Muscle layer of duodenum (tissue), 2 donors: ENCODE data around the gene LRRFIP1.

Experiments
- H3K27ac ChIP-seq: one replicate; pipeline ENCODE4 v1.7.0; 2013; ENCODE audit warnings: mild to moderate bottlenecking, low read length
- H3K27me3 ChIP-seq: one replicate; pipeline ENCODE4 v1.7.0; 2013; ENCODE audit warnings: low read depth, mild to moderate bottlenecking, control low read depth, low read length
- H3K36me3 ChIP-seq, 2 donors: one replicate each; pipeline ENCODE4 v1.7.0; 2013; ENCODE audit warnings: low read length in 2 of 2, control low read depth in 1 of 2, mild to moderate bottlenecking in 1 of 2; ENCODE audit not compliant: insufficient read depth in 2 of 2, control insufficient read depth in 1 of 2
- H3K4me1 ChIP-seq, 2 donors: one replicate each; pipeline ENCODE4 v1.7.0; 2013; ENCODE audit warnings: low read length in 2 of 2, mild to moderate bottlenecking in 2 of 2, control low read depth in 1 of 2, moderate library complexity in 1 of 2; ENCODE audit not compliant: insufficient read depth in 2 of 2, control insufficient read depth in 1 of 2
- H3K4me3 ChIP-seq, 2 donors: one replicate each; pipeline ENCODE4 v1.7.0; 2013; ENCODE audit warnings: low read length in 2 of 2, low read depth in 1 of 2, mild to moderate bottlenecking in 1 of 2
- H3K9me3 ChIP-seq, 2 donors: one replicate each; pipeline ENCODE4 v1.7.0; 2013; ENCODE audit warnings: low read length in 2 of 2, control low read depth in 1 of 2, mild to moderate bottlenecking in 1 of 2; ENCODE audit not compliant: control insufficient read depth in 1 of 2
- donor health status: healthy.

The LRRFIP1 gene

DNA sequence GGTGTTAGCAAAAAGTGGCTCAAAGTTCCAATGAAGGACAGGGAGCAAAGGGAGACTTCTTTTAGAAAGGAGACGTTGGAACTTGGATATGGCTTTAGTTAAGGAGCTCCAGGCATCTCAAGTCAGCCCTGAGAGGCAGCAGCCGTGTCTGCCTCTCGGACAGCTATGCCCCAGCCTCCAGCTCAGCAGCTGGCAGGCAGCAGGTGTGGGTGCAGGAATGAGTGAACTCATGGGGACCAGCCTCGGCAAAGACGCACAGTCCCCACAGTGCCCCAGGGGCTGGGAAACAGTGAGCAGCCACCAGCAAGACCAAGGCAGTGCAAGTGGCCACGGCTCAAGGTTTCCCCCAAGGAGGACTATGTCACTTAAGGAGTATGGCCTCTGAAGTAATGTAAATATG lies 1.6 kb upstream of the LRRFIP1 start:
- Histone ChIP-seq H3K27ac (no peak overlapping the region), H3K4me3 (no peak overlapping the region), H3K27me3 (no peaks in the 10 kb centered on the region), H3K36me3 (no peaks in the 10 kb centered on the region), H3K4me1 (peaks cover 0 to 13% of the 10 kb centered on the region in 2 donors), H3K9me3 (no peaks in the 10 kb centered on the region)

DNA sequence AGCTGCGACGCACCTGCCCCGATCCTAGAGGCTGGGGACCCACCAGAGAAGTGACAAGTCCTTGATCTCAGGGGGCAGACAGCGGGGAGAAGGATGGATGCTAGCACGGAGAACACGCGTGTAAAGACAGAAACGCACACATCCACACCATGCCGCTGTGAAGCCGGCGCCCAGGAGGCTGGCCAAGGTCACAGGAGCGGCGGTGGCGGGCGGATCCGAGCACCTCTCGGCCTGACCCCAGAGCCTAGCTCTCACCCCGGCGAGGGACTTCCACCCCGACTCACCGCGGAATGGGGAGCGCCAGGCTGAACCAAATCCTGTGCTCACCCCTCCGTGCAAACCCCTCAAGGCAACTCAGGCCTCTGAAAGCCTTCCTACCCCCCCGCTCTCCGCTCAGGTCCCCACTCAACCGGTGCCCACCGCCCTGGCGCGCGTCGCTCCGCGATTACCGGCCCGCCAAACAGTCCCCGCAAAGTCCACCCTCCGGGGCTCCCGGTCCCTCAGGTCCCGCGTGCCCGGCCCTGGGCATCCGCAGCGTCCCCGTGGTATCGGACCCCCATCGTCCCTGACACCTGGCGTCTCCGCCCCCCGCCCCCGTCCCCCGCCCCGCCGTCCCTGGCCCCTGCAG lies 460 bp upstream of the LRRFIP1 start:
- no peaks in the 10 kb centered on the region for H3K27me3 ChIP-seq
- no peak overlapping the region for H3K27ac ChIP-seq
- H3K4me3 ChIP-seq = peak overlapping the region in 1 of 2 donors; percentile 25
- H3K36me3 ChIP-seq = no peaks in the 10 kb centered on the region
- H3K9me3 ChIP-seq = no peaks in the 10 kb centered on the region
- H3K4me1 ChIP-seq = peaks cover 0 to 19% of the 10 kb centered on the region in 2 donors

DNA sequence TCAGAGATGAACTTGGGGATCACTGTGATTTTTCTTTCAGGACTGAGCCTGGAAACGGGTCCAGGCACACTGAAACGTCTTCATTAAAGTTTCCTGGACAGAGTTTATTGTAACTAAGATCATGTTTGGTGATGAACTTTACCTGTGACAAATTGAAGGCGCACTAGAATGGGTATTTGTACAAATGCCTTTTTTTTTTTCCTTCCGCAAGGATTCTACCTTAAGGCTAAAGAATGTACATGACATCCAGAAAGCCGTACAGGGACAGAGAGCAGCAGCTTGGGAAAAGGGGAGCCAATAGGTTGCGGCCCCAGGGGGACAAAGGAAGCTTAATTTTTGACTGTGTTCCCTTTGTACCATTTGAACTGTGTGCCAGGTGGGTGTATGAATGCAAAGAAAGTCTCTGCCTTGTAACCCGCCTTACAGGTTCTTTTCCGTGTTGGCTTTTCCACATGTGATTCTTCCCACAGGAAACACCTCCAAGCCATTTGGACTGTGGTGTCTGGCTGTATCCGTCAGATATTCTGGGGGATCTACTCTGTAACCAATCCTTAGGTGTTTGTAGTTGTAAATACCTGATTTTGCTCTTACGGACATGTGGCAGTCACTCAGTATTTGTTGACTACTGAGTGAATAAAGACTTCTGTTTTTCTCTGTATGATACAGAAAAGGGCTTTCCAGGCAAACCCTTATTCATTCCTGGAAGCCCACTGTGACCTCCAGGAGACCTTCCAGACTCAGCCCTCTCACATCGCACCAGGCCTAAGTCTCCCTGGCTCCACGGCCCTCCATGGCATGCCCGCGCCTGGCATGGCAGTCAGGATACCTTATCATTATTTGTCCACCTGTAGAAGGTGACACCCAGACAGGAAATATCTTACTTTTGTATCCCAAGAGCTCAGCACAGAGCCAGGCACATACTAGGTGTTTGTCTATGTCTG lies 1.1 kb downstream of the LRRFIP1 start:
- no peaks in the 10 kb centered on the region for H3K27me3 ChIP-seq
- H3K4me3 ChIP-seq = peak overlapping the region; percentile 53 to 60
- H3K36me3 ChIP-seq = no peaks in the 10 kb centered on the region
- H3K9me3 ChIP-seq = no peaks in the 10 kb centered on the region
- peaks cover 0 to 28% of the 10 kb centered on the region in 2 donors for H3K4me1 ChIP-seq
- no peak overlapping the region for H3K27ac ChIP-seq

DNA sequence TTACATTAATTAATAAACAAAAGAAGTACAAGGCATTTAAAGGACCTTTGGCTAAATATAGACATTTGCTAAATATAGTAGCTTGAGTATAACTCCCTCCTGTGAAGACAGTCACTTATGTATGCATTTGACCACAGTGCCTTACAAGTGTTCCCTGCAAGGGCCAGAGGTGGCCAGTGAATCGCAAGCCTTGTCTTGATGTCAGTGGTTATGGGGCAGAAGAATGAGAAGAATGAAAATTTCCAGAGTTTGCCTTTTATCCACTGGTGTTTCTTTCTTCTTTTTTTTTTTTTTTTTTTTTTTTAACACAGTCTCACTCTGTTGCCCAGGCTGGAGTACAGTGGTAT lies 1.8 kb downstream of the LRRFIP1 start:
- H3K4me1 ChIP-seq = peaks cover 0 to 28% of the 10 kb centered on the region in 2 donors
- no peaks in the 10 kb centered on the region for H3K9me3 ChIP-seq
- H3K36me3 ChIP-seq = no peaks in the 10 kb centered on the region
- no peaks in the 10 kb centered on the region for H3K27me3 ChIP-seq
- no peak overlapping the region for H3K27ac ChIP-seq
- no peak overlapping the region for H3K4me3 ChIP-seq

DNA sequence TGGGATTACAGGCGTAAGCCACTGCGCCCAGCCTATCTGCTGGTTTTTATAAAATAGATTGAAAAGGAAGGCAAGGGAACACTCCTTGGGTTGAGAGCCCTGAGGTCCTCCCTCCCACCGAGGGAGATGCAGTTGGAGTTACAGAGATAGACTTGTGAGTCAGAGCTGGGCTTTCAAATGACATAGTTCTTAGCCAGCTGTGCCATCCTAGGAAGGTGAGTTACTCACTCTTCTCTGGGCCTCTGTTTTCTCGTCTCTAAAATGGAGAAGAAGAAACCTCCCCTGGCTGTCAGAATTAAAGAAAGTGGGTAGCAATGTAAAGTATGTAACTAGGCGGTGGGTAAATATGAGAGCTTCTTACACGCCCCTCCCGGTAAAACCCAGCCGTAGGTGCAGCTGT lies 2.4 kb downstream of the LRRFIP1 start:
- Histone ChIP-seq H3K27ac (no peak overlapping the region), H3K4me3 (no peak overlapping the region), H3K27me3 (no peaks in the 10 kb centered on the region), H3K9me3 (no peaks in the 10 kb centered on the region), H3K4me1 (peaks cover 0 to 28% of the 10 kb centered on the region in 2 donors), H3K36me3 (no peaks in the 10 kb centered on the region)

DNA sequence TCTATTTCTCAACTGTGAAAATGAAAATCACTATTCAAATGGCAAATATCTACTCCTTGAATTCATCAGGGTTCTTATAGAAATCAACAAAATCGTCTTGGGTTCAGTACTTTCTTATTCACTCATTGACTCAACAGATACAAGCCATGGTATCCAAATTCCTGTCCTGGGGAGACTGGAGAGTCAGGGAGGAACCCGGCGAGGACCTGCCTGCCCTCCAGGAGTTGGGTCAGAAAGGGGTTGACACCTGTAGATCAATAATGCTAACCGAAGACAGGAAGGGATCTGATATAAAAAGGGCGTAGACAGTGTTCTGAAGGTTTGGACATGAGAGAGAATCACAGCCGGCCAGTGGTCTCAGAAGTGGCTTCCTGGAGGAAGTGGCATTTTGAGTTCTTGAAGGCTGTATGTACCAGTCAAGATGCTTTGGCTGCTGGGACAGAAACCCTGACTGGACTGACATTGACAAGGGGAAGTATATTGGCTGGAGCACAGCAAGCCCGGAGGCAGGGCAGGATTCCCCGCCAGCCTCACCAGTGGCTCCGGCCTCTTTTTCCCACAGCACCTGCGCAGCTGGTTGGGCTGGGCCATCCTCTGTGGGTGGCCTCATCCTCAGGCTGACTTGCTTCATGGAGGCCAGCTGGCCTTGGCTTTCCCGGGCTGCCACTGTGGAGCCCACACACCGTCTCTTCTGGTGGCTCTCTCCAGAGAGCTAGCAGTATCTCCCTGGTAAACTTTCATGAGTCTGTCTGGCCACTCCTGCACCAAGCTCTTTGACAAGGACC lies 3.0 kb downstream of the LRRFIP1 start:
- Histone ChIP-seq H3K36me3 (no peaks in the 10 kb centered on the region), H3K27me3 (no peaks in the 10 kb centered on the region), H3K4me3 (no peak overlapping the region), H3K4me1 (peaks cover 0 to 28% of the 10 kb centered on the region in 2 donors), H3K9me3 (no peaks in the 10 kb centered on the region), H3K27ac (no peak overlapping the region)

GRCh38 chr2:237631007-237631785 lies 3.8 kb downstream of the LRRFIP1 start:
- Histone ChIP-seq H3K4me3 (no peak overlapping the region), H3K27ac (no peak overlapping the region), H3K4me1 (peaks cover 0 to 28% of the 10 kb centered on the region in 2 donors), H3K36me3 (no peaks in the 10 kb centered on the region), H3K27me3 (no peaks in the 10 kb centered on the region), H3K9me3 (no peaks in the 10 kb centered on the region)

DNA sequence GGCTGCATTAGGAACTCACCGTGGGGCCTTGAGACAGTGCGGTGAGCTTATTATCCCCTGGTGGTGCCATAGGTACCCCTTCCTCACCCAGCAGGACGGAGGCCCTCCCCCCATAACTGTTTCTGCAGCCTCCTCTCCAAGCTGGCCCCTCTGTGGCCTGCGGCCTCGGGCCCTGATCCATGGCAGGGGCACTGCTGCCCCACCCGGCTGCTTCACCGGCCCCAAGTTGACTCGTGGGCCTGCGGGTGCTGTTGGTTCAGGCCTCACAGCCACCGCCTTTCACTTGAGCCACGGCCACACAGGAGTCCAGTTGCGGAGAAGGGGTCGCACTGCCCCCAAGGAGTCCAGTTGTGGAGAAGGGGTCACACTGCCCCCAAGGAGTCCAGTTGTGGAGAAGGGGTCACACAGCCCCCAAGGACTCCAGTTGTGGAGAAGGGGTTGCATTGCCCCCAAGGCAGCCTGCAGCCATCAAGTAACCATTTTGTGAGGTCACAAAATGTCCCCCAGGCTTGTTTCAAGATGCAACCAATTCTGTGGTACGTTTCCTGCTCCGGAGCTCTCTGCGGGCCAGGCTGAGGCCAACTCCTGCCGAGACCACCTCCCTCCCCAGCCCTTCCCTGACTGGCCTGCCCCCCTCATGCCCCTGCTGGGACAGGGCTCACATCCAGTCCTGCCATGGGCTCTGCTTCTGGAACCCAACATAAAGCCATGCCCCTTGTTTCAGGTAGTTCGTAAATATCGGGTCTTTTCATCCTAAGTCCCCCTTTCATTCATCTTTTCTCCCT lies 4.6 kb downstream of the LRRFIP1 start:
- Histone ChIP-seq H3K4me1 (peaks cover 0 to 28% of the 10 kb centered on the region in 2 donors), H3K36me3 (no peaks in the 10 kb centered on the region), H3K9me3 (no peaks in the 10 kb centered on the region), H3K27ac (no peak overlapping the region), H3K4me3 (no peak overlapping the region), H3K27me3 (no peaks in the 10 kb centered on the region)

DNA sequence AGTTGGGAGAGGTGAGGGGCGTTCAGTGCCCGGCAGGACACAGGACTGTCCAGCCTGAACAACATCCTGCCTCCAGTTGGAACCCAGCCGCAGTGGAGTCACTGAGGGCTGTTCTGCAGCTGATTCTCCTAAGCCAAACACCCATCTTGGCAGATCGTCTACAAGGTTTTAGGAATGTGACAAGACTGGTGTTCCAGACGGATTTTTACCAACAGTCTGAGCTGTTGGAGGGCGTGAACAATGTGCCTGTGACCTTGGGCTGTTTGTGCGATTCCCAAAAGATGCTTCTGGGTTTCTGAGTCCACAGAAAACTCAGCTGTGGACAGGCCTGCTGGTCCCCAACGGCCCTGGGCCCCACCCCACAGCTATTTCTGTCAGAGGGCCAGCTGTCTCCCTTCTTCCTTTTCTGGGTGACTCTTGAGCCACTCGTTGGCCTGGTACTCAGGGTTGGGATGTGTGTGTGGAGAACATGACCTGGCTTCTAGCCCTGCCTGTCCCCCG lies 5.7 kb downstream of the LRRFIP1 start:
- peaks cover 0 to 27% of the 10 kb centered on the region in 2 donors for H3K4me1 ChIP-seq
- no peaks in the 10 kb centered on the region for H3K36me3 ChIP-seq
- H3K9me3 ChIP-seq = no peaks in the 10 kb centered on the region
- no peaks in the 10 kb centered on the region for H3K27me3 ChIP-seq
- no peak overlapping the region for H3K4me3 ChIP-seq
- H3K27ac ChIP-seq = no peak overlapping the region

GRCh38 chr2:237636578-237636977 lies 9.2 kb downstream of the LRRFIP1 start:
- Histone ChIP-seq H3K36me3 (no peaks in the 10 kb centered on the region), H3K4me1 (peaks cover 0 to 9% of the 10 kb centered on the region in 2 donors), H3K27ac (no peak overlapping the region), H3K4me3 (no peak overlapping the region), H3K27me3 (no peaks in the 10 kb centered on the region), H3K9me3 (no peaks in the 10 kb centered on the region)
